HS-5 (cell line): ENCODE measurements around the gene ILDR2.

Experiments
- DNase-seq: peaks from one replicate; pipeline ENCODE4 v3.0.0-alpha.2; 2012; ENCODE audit warnings: low read depth

ILDR2 gene, protein sequence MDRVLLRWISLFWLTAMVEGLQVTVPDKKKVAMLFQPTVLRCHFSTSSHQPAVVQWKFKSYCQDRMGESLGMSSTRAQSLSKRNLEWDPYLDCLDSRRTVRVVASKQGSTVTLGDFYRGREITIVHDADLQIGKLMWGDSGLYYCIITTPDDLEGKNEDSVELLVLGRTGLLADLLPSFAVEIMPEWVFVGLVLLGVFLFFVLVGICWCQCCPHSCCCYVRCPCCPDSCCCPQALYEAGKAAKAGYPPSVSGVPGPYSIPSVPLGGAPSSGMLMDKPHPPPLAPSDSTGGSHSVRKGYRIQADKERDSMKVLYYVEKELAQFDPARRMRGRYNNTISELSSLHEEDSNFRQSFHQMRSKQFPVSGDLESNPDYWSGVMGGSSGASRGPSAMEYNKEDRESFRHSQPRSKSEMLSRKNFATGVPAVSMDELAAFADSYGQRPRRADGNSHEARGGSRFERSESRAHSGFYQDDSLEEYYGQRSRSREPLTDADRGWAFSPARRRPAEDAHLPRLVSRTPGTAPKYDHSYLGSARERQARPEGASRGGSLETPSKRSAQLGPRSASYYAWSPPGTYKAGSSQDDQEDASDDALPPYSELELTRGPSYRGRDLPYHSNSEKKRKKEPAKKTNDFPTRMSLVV

DNA sequence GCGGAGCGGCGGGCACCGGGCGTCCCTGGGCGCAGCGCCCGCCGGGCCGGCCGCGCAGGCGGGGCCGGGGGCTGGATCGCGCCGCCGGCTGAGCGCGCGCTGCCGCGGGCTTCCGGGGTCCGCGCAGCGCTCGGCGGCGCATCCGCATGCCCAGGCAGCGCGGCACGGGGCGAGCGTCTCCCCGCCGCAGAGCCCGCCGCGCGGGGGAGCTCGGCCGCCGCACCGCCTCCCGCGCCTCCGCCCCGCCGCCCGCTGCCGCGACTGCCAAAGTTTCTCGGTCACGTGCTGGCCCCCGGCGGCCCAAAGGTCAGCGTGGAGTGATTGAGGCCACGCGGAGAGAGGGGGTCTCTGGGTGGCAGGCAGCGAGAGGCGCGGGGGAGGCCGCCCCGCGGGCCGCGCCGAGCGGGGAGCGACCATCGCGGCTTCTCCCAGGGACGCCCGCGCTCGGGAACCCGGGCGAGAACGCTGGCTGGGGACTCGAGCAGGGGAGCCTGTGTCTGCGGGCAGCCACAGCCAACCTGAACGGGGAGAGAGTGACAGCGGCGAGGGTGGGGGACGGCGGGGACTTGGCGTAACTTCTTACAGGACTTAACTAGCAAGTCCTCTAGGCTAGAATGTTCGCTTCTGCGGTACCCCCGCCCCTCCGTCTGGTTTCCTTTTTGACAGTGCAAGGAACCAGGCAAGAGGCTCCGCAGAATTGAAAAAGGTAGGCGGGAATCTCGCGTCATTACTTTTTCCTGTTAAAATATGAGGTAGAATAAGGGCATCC lies at the start of gene ILDR2:
Gene ILDR2, minus strand, starts transcription at position 180 of the 769 bp plus-strand sequence. CDS start 272 bp downstream, outside the sequence.
- no peak for DNase-seq

DNA sequence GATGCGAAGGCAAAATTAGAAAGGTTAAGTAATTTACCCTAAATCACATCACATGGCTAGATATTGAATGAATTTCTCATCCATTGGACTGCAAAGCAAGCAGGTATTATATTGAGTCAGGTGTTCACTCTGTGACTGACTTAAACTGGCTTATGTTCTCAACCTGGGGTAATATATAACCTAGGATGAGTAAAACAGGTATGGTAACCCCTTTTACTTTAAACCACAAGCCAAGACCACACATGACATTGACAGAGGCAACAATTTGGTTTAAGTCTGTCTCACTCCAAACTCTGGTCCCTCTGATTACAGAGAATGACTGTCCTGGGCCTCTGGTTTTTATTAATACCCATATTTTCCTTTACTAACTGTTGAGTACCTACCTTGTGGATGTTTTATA lies 47.0 kb upstream of the ILDR2 start:
- no peak for DNase-seq

DNA sequence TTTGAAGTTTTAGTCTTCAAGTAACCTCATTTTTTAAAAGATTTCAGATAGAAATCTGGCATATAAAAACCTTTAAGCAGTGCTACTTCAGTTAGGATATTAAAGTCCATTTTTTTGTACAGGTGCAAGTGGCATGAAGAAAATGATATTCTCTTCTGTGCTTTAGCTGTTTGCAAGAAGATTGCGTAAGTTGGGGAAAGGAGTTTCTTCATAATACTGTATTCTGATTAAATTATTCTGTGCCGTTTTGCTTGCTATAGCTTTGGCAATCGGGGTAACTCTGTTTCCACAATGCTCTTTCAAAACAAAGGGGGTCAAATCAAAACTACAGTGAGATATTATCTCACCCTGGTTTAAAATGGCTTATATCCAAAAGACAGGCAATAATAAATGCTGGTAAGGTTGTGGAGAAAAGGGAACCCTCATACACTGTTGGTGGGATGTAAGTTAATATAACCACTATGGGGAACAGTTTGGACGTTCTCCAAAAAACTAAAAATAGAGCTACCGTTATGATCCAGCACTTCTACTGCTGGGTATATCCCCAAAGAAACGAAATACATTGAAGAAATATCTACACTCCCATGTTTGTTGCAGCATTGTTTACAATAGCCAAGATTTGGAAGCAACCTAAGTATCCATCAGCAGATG lies 40.9 kb upstream of the ILDR2 start:
- no peak for DNase-seq

DNA sequence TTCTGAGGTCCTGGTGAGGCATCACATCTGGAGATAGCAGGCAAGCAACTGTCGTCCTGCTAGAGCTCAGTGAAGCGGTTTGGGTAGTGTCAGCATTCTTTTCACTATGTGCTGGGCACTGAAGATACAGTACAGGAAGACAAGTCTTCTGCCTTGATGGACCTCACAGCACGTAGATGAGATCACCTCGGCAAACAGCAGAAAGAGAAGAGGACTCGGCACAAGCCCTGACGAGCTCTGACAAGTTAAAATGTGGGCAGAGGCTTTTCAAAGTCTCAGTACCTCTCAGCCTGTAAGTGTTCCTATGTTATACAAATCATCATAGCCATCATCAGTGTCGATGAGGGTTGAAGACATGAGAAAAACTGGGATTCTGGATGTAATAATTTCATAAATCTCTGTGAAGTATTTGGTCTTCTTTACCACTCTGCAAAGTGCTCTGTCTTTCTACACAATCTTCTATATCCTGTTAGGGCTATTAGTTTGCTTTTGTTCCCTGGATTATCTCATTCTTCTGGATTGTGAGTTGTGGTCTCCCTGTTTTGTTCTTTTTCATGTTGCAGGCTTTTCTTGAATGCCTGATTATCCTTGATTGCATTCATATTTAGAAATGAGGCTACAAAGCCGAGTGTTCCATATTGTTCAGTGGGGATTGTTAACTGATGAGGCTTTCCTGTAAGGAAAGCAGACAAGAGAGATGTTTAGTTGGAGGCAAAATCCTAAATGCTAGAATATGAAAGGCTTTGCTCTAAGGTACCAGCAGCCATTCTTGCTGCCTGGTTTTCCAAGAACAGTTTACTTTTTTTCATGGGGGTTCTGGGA lies 38.0 kb upstream of the ILDR2 start:
- no peak for DNase-seq

DNA sequence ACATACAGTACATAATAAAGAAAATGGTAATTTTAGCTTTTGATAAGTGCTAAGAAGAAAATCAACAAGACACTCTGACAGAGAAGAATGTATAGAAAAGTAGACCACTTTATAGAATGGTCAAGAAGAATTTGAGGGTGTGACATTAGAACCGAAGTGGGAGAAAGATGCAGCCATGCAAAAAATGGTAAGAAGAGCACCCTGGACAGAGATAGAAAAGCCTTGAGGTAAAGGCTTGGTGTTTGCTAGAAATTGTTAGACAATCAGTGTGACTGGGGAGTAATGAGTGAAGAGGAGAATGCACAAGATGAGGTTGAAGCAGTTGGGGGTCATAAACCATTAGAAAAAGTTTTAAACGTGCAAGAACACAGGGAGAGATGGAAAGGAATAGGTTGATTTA lies 37.2 kb upstream of the ILDR2 start:
- DNase-seq, result no peak

DNA sequence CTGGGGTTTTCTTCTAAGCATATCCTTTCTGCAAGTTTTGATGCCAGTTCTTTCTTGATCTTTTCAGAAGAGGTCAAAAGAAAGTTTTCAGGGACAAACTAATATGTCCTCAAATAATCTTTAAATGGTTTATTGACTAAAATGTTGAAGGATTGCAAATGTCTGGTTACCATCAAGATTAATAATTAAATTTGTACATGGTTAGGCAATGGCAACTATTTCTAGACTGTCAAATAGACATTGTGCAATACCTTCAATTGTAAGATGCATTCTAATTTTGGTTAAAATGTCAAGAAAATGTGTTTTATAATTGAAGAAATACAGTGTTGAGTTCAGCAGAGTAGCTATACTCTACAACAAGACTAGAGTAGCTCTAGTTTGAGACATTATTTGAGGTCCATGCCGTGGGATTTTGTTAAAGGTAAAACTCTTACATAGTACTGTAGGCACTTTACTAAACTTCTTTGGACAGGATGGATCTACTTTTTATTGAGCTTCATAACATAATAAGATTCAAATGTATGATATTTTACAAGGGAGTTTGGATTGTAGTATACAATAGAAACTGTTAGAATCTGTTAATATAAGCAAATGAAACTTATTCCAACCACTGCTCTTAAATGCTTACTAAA lies 36.3 kb upstream of the ILDR2 start:
- no peak for DNase-seq

DNA sequence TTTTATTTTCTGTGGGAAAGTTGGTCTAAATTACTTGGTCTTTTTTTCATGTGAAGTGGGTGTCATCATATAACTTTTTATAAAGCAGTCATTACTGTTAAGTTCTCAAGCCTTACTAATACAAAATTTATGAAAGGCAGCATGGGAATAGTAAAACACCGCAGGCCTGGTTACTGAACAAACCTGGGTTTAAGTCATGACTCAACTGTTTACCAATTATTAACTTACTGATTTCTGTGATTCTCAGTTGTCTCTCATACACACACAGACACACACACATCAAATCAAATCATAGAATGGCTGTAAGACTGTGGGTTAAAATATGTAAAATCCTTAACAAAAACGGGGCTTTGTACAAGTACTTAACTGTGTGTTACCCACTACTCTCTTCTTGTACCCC lies 28.4 kb upstream of the ILDR2 start:
- no peak for DNase-seq

DNA sequence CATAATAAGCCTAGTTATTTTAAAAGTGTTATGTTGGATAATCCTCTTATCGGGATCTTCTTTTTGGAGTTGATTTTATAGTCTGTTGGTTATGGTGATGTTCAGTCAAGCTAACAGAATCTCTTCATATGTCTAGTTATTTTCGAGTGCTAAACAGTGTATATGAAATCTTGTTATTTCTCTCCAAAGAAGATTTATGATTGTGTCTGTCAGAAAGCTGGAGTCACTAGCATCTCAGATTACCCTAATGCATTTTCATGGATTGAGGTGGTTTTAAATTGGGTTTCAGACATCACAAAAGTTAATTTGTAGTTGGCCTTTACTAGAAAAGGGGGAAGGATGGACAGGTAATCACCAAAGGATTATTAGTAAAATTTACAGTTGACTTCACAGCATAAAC lies 27.0 kb upstream of the ILDR2 start:
- DNase-seq, result no peak

DNA sequence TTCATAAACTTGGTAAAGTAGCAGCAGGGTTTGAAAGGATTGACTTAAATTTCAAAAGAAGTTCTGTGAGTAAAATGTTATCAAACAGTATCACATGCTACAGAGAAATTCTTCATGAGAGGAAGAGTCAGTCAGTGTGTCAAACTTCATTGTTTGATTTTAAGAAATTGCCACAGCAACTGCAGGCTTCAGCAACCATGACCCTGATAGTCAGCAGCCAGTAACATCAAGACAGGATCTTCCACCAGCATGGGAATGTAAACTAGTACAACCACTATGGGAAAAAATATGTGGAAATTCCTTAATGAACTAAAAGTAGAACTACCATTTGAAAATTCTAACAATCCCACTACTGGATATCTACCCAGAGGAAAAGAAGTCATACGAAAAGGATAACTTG lies 25.2 kb upstream of the ILDR2 start:
- DNase-seq, result no peak

DNA sequence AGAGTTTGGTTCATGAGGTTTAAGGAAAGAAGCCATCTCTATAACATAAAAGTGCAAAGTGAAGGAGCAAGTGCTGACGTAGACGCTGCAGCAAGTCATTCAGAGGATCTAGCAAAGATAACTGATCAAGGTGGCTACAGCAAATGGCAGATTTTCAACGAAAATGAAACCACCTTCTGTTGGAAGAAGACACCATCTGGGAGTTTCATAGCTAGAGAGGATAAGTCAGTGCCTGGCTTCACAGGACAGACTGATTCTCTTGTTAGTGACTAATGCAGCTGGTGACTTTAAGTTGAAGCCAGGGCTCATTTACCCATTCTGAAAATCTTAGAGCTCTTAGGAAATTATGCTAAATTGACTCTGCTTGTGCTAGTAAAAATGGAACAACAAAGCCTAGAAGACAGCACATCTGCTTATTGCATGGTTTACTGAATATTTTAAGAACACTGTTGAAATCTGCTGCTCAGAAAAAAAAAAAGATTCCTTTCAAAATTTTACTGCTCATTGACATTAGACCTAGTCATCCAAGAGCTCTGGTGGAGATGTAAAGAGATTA lies 24.2 kb upstream of the ILDR2 start:
- no peak for DNase-seq

DNA sequence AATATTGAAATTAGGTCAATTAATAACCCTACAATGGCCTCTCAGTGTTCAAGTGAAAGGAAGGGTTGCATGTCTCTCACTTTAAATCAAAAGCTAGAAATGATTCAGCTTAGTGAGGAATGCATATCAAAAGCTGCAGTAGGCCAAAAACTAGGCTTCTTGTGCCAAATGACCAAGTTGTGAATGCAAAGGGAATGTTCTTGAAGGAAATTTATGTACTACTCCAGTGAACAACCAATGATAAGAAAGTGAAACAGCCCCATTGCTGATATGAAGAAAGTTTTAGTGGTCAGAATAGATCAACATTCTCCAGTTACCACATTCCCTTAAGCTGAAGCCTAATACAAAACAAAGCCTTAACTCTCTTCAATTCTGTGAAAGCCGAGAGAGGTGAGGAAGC lies 23.7 kb upstream of the ILDR2 start:
- no peak for DNase-seq

DNA sequence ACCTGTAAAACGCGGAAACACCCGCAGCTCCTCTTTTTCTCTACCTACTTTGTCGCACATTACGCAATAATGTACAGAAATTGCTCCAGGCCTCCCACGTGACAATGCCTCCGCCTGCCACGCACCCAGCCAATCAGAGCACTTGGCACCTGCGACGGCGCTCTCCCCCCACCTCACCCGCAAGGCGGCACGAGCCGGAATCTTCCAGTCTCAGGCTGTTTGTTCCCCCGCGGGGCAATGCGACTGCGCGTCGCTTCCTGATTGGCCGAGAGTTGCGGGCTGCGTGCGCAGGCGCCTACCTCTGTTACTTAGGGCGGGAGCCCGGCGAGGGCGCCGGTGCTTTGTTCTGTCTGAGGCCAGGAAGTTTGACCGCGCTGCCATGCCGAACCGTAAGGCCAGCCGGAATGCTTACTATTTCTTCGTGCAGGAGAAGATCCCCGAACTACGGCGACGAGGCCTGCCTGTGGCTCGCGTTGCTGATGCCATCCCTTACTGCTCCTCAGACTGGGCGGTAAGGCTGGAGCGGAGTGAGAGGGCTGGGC lies 13.7 kb upstream of the ILDR2 start, which contains the start of gene MAEL:
Gene MAEL, plus strand, starts transcription at position 307 of the 542 bp plus-strand sequence. Its CDS starts 73 bp downstream, at position 380.
- DNase-seq, result no peak

DNA sequence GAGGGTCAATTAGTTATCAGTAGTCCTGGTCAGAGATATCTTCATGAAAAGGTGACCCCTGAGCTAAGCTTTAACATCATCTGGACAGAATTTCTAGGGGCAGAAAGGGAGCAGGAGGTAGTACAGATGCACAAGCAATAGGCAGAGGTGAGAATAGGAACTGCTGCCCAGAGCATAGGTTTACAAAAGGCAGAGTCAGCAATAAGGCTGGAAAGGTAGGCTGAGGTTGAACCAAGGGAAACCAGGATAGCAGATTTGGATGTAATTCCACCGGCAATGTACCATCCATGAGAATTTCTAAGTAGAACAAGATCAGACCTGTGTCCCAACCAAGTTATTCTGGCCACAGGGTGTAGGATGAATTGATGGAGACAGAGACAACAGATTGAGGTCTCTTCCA lies 6.2 kb upstream of the ILDR2 start:
- DNase-seq, result no peak

DNA sequence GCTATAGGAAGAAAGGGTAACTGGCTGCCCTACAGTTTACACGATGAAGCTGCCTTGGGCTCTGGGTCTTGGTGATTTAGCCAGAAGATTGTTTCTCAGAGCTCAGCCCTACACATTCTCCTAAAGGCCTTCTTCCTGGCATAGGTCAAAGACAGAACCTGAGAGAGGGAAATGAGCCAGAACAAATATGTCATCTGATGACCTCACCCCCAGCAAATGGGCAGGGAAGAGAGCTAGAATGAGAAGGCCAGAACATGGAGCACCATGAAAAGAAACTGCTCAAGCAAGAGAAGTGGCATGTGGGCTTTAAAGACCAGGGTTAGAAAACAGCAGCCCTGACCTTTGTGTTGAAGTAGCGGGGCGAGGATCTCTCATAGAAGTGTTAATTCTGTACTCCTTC lies 5.5 kb upstream of the ILDR2 start:
- DNase-seq, result no peak

DNA sequence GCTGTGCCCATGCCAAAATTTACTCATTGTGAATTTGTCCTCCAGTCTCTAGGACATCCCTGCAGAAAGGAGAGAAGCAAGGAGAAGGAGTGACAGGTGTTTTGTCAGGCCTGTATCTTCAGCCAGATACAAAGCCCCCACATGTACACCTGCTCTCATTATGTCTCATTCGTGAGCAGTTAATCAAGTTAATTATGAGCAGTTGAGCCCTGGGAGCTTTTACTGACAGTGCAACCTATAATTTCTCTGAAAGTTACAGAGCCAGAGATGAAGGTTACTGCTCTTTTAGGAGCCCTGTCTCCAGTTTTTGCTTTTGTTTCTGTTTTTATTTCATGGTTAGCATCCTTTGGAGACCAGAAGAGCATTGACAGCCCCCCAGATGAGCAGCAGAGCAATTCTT lies 5.0 kb upstream of the ILDR2 start:
- DNase-seq, result no peak

DNA sequence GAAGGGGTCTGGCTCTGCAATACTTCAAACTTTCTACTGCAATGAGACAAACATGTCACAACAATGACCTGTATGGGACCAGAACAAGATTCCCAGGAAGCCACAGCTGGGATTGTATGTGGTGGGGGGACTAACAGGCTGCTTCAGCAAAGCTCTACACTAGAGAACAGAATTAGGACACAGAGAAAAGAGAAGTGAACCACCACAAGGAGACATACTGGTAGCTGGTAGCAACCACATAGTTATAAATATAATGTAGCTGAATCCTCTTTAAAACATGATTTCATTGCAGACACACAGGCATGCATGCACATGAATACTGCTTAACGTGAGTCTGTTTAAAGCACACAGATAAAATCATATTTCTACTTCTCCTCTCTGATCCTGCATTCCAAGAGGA lies 3.5 kb upstream of the ILDR2 start:
- DNase-seq, result no peak

DNA sequence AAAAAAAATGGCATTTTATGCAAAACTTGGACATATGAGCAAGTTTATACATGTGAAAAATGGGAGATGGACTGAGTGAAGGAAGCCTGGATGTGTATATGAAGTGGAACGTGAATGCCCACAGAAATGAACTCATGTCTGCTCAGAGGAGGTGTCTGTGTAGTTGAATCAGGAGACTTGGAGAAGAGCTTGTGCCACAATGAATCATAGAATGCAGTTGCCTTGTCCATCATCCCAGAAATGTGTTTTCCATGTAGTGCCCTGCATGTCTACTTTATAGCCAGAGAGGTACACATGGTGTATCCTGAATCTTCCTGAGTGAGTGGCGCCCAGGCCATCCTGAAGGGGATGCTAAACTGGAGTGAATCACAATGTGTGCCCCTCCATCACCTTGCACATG lies 2.6 kb upstream of the ILDR2 start:
- no peak for DNase-seq

DNA sequence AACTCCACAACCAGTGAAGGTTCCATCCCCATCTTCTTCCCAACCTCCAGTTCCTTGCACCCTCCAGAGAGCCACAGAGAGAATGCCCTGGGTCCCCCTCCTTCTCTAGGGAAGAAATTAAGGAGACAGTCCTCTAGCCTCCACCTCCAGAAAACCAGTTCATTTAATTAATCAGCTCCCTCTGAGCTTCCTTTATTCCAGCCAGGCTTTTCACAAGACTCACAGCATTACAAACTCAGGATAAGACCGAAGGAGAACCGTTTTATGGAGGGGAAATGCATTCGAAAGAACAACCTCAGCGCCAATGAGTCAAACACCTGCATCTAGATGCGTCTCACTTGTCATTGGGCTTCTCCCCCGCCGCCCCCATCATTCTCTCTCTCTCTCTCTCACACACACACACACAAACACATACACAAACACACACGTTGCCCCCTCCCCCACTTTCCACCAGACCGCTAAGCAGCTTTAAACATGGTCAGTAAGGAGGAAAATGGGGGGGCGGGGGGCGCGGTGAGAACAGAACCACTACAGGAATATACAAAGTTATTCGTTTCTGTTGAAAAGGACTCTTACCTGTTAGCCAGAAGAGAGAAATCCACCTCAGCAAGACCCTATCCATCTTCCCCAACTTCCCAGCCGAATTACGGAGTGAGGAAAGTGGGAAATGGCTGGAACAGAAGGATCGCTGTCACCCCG lies 544 bp downstream of the ILDR2 start:
- no peak for DNase-seq

DNA sequence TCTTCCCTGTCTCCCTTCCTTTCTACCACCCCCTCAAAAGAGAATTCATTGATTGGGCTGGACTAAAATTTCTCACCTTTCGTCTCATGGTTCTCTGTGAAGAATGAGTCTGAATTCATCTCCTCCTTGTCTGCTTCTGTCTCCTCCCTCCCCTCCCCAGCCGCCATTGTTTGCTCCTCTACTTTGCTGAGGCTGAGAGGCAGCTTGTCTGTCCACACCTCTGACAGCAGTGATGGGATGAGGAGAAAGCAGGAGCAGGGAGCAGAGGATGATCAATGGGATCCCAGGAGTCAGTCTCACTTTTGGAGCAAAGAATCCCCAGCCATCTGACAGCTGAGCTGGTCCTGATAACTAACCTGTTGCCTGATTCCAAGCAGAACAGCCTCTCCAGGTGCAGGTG lies 2.5 kb downstream of the ILDR2 start:
- DNase-seq, result no peak

DNA sequence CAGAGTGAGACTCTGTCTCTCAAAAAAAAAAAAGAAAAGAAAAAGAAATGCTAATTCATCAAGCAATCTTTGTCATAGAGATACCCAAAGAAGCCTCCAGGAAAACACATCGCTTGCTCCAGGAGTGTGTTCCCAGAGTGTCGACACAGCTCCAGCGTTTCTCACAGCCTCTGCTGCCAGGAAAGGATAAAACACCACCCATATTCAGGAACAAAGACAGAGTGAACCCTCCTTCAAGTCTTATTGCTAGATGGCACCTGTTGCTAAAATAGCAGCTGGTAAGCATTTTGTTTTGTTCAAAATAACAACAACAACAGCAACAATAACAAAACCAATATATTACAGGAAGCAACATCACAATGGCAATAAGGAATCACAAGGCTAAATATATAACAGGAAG lies 3.1 kb downstream of the ILDR2 start:
- DNase-seq, result no peak
